HepG2 (cell line): ENCODE measurements around the gene DHX8. TPM values are rescaled to one million over a fixed set of nuclear protein-coding genes. Genes with fewer than 3 reads are reported as not detected.
A peak's percentile ranks its signal among the peaks of the same experiment; 100 is the strongest.

Experiments used
- ATF4 ChIP-seq, 2 experiments: fragments of 450-650 bp in 1 of 2; sonication (generic) in 1 of 2; formaldehyde crosslinking; IDR thresholded peaks; 2 replicates each; pipeline versions ENCODE4 v1.5.0 to v1.8.0; 2020 to 2022; ENCODE audit warnings: mild to moderate bottlenecking in 1 of 2, missing genetic modification reagents in 1 of 2
- BRCA1 ChIP-seq: sonication (generic); formaldehyde crosslinking; IDR thresholded peaks from 2 replicates; pipeline ENCODE4 v1.4.0; 2020; ENCODE audit warnings: missing genetic modification reagents
- GFI1 ChIP-seq: sonication (generic); formaldehyde crosslinking; IDR thresholded peaks from 2 replicates; pipeline ENCODE4 v1.5.0; 2020; ENCODE audit warnings: missing genetic modification reagents, mild to moderate bottlenecking, borderline replicate concordance
- GMEB1 ChIP-seq: sonication (generic); formaldehyde crosslinking; IDR thresholded peaks from 2 replicates; pipeline ENCODE4 v1.5.1; 2020; ENCODE audit warnings: missing genetic modification reagents, mild to moderate bottlenecking, borderline replicate concordance
- HOXA9 ChIP-seq: sonication (generic); formaldehyde crosslinking; IDR thresholded peaks from 2 replicates; pipeline ENCODE4 v1.8.1; 2022; ENCODE audit warnings: missing genetic modification reagents, mild to moderate bottlenecking, moderate library complexity, borderline replicate concordance
- HOXD1 ChIP-seq: sonication (generic); formaldehyde crosslinking; IDR thresholded peaks from 2 replicates; pipeline ENCODE4 v1.5.0; 2020; ENCODE audit warnings: missing genetic modification reagents
- KLF15 ChIP-seq: sonication (generic); formaldehyde crosslinking; IDR thresholded peaks from 2 replicates; pipeline ENCODE4 v1.8.1; 2023; ENCODE audit warnings: borderline replicate concordance, mild to moderate bottlenecking, inconsistent platforms, missing genetic modification reagents, mixed read lengths
- NAIF1 ChIP-seq: sonication (generic); formaldehyde crosslinking; IDR thresholded peaks from 2 replicates; pipeline ENCODE4 v1.5.0; 2020; ENCODE audit warnings: mild to moderate bottlenecking, missing genetic modification reagents, borderline replicate concordance
- NR2F1 ChIP-seq, 2 experiments: fragments of 450-650 bp in 1 of 2; formaldehyde crosslinking in 1 of 2; IDR thresholded peaks; 2 replicates each; pipeline versions ENCODE4 v1.5.0 to v1.6.1; 2016 to 2020; ENCODE audit warnings: mild to moderate bottlenecking in 1 of 2, missing compliant biosample characterization in 1 of 2, missing genetic modification reagents in 1 of 2, moderate library complexity in 1 of 2
- RCOR2 ChIP-seq: IDR thresholded peaks from 2 replicates; pipeline ENCODE4 v1.6.1; 2016; ENCODE audit warnings: missing biosample characterization, missing genetic modification reagents
- REXO4 ChIP-seq: sonication (generic); formaldehyde crosslinking; IDR thresholded peaks from 2 replicates; pipeline ENCODE4 v1.8.0; 2022; ENCODE audit warnings: missing genetic modification reagents, mild to moderate bottlenecking, borderline replicate concordance
- RXRB ChIP-seq: IDR thresholded peaks from 2 replicates; pipeline ENCODE4 v1.6.1; 2016; ENCODE audit warnings: borderline replicate concordance, missing genetic modification reagents, missing compliant biosample characterization
- SAP130 ChIP-seq: IDR thresholded peaks from 2 replicates; pipeline ENCODE4 v1.6.1; 2016; ENCODE audit warnings: low read depth
- SMARCC2 ChIP-seq: fragments of 450-650 bp; IDR thresholded peaks from 2 replicates; pipeline ENCODE4 v1.6.1; 2017; ENCODE audit warnings: antibody characterized with exemption, mild to moderate bottlenecking
- TAF15 ChIP-seq: fragments of 200-400 bp; formaldehyde crosslinking; IDR thresholded peaks from one replicate; pipeline ENCODE4 v1.6.1; 2018; ENCODE audit warnings: mild to moderate bottlenecking, low read depth, low read length; ENCODE audit not compliant: poor library complexity, severe bottlenecking
- THAP7 ChIP-seq: sonication (generic); formaldehyde crosslinking; IDR thresholded peaks from 2 replicates; pipeline ENCODE4 v1.8.1; 2023; ENCODE audit warnings: mild to moderate bottlenecking, missing genetic modification reagents
- TOPORS ChIP-seq: sonication (generic); formaldehyde crosslinking; IDR thresholded peaks from 2 replicates; pipeline ENCODE4 v1.8.0; 2023; ENCODE audit warnings: mild to moderate bottlenecking, missing genetic modification reagents
- ZBTB7B ChIP-seq: sonication (generic); formaldehyde crosslinking; IDR thresholded peaks from 2 replicates; pipeline ENCODE4 v1.4.0; 2020; ENCODE audit warnings: missing genetic modification reagents
- ZGPAT ChIP-seq: IDR thresholded peaks from 2 replicates; pipeline ENCODE4 v1.6.1; 2016; ENCODE audit warnings: mild to moderate bottlenecking
- ZNF225 ChIP-seq: sonication (generic); formaldehyde crosslinking; IDR thresholded peaks from 2 replicates; pipeline ENCODE4 v1.4.0; 2020; ENCODE audit warnings: mild to moderate bottlenecking, missing genetic modification reagents
- ZNF230 ChIP-seq: sonication (generic); formaldehyde crosslinking; IDR thresholded peaks from 2 replicates; pipeline ENCODE4 v1.4.0; 2020; ENCODE audit warnings: mild to moderate bottlenecking, missing genetic modification reagents
- ZNF350 ChIP-seq: sonication (generic); formaldehyde crosslinking; IDR thresholded peaks from 2 replicates; pipeline ENCODE4 v1.4.0; 2020; ENCODE audit warnings: mild to moderate bottlenecking, low read depth, missing genetic modification reagents, borderline replicate concordance
- ZNF556 ChIP-seq: sonication (generic); formaldehyde crosslinking; IDR thresholded peaks from 2 replicates; pipeline ENCODE4 v1.4.0; 2020; ENCODE audit warnings: mild to moderate bottlenecking, missing genetic modification reagents, borderline replicate concordance
- ZNF740 ChIP-seq: sonication (generic); formaldehyde crosslinking; IDR thresholded peaks from 2 replicates; pipeline ENCODE4 v1.4.0; 2020; ENCODE audit warnings: missing genetic modification reagents
- ZSCAN22 ChIP-seq: sonication (generic); formaldehyde crosslinking; IDR thresholded peaks from 2 replicates; pipeline ENCODE4 v1.4.0; 2020; ENCODE audit warnings: mild to moderate bottlenecking, missing genetic modification reagents
- polyA plus RNA-seq, 8 experiments: library from polyadenylated mRNA; depleted of rRNA in 3 of 8; stranded (reverse) in 7 of 8; unstranded in 1 of 8; fragments of >200 nt; fragmentation: Illumina TruSeq in 4 of 8; extraction: Trizol in 4 of 8; gene quantifications; 2 replicates each; pipeline versions ENCODE4 v1.2.1 to v1.2.3, GENCODE V29; 2011 to 2016; ENCODE audit warnings: low read depth in 4 of 8, missing spikeins in 1 of 8, mixed read lengths in 1 of 8; ENCODE audit not compliant: insufficient read depth in 1 of 8
- total RNA-seq, 5 experiments: library from RNA; depleted of rRNA; stranded (reverse); fragments of >200 nt; fragmentation: Illumina TruSeq; extraction: Trizol; gene quantifications; 2 replicates each; pipeline ENCODE4 v1.2.3, GENCODE V29; 2016; ENCODE audit warnings: low read depth in 1 of 5

DHX8 gene
- total and polyA plus RNA-seq, 2 of the 13 experiments (the other 11 are each of a cell fraction or from before 2014, with no cell fraction given): 24.8 to 48.9 TPM

GRCh38 chr17:43559161-43559816 lies 75.5 kb downstream of the DHX8 start (continued):
- TF ChIP-seq GFI1 (CRISPR knock-in tag): no peak
- TF ChIP-seq ZGPAT: peak; percentile 53; the same call in 1 of the 2 replicates
- no peak for TF ChIP-seq ATF4 (CRISPR knock-in tag; IDR thresholded peaks at IDR 0.05)
- TF ChIP-seq THAP7 (CRISPR knock-in tag): no peak; the same call in 1 of the 2 replicates
- TF ChIP-seq RCOR2 (CRISPR knock-in tag): 0 out of 2 replicates have a peak, but pooled peaks have one; percentile 70
- no peak for TF ChIP-seq GMEB1 (CRISPR knock-in tag)
- TF ChIP-seq SAP130 (CRISPR knock-in tag): peak; percentile 64
- no peak for TF ChIP-seq HOXD1 (CRISPR knock-in tag)
- no peak for TF ChIP-seq TOPORS (CRISPR knock-in tag)
- TF ChIP-seq ZBTB7B: peak; percentile 66; the same call in 1 of the 2 replicates
- TF ChIP-seq ZNF556: 0 out of 2 replicates have a peak, but pooled peaks have one; percentile 73
- TF ChIP-seq BRCA1 (CRISPR knock-in tag): no peak
- 0 out of 2 replicates have a peak, but pooled peaks have one; percentile 34 for TF ChIP-seq ZNF740 (CRISPR knock-in tag)
- TF ChIP-seq SMARCC2: no peak
- no peak for TF ChIP-seq KLF15 (CRISPR knock-in tag)
- TF ChIP-seq NAIF1 (CRISPR knock-in tag): no peak
- no peak for TF ChIP-seq ZNF225 (CRISPR knock-in tag)
- no peak for TF ChIP-seq TAF15
- no peak for TF ChIP-seq ZSCAN22 (CRISPR knock-in tag)
- peak; percentile 28; the same call in 1 of the 2 replicates for TF ChIP-seq ZNF350 (CRISPR knock-in tag)
- peak; percentile 29 for TF ChIP-seq RXRB (CRISPR knock-in tag)
- TF ChIP-seq ZNF230 (CRISPR knock-in tag): 0 out of 2 replicates have a peak, but pooled peaks have one; percentile 66
- no peak for TF ChIP-seq HOXA9 (CRISPR knock-in tag)
- no peak for TF ChIP-seq NR2F1 (CRISPR knock-in tag; IDR thresholded peaks at IDR 0.05)
- no peak for TF ChIP-seq REXO4 (CRISPR knock-in tag)
